OCI-M2 (cell line): ENCODE measurements around the gene DPF1.
"Not testable (repeated sequence)": the region's sequence is repeated elsewhere in the genome, so short reads cannot be mapped to it uniquely, and the experiment has no call there.

Experiments
- DNase-seq: peaks from one replicate; lab custom pipeline; 2025; ENCODE audit not compliant: unreplicated experiment; lab: John Stamatoyannopoulos, UW

The DPF1 gene

DNA sequence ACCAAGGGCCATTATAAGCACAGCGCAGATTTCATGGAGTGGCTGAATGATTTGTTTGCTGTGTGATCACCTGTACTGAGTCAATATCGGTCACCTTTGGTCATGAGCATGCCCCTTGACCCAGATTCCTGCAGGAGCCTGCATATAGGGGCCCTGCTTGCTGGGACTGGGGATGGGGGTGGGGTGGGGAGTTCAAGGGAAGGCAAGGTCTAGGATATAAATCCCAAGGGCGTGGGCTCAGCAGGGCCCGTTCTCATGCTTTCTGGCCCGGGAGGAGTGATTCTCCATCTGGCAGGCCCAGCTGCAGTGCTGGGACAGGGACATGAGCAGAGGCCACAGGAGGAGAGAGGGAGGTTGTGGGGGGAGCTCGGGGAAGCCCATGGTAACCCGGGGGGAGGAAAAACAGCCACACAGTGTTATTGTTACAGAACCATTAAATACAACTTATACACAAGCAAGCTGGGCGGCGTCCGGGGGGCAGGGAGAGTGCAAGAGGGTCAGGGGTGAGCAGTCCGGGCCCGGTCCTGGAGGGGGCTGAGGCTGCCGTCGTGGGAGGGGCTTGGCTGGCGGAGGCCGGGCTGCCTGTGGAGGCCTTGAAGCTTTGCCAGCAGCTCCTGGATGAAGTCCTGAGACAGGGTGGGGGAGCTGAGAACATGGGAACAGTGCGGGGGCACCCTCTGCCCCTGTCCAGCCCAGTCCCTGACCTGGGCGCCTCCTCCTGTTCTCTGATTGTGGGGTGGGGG lies 27.0 kb upstream of the DPF1 start:
- DNase-seq: no peak

DNA sequence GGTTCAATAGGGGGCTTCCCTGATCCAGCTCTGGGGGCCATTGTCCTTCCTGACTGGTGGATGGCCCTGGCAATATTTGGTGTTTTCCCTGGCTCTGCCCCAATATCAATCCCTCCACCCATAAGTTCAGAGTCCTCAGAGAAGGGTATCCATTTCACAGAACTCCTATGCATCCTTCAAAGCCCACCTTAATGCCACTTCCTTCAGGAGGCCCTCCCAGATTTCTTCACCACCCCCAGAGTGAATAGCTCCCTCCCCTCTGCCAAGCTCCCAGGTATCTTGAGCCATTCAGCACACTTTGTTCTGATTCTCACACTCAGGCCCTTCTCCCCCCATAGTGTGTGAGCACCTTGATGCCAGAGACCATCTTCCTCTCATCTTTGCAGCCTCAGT lies 26.4 kb upstream of the DPF1 start:
- no peak for DNase-seq

DNA sequence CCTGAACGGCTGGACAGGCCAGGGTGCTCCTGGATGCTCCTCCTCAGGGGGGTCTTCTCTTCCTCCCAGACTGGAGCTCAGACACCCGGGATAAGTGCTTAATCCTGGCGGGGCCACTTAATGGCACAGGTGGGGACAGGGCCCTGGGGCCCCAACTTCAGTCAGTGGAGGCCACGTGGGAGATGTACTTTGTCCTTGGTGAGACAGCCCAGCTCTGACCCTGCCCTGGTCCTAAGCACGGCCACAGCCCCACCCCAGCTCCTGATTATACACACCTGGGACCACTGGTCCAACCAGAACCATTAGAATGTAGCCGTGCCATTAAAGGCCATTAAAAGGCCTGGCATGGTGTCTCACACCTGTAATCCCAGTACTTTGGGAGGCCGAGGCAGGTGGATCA lies 24.4 kb upstream of the DPF1 start:
- no peak for DNase-seq

- DNase-seq: no peak
Measured at GRCh38 chr19:38247734-38248268, 23.8 kb upstream of the DPF1 start.

GRCh38 chr19:38247126-38247525 lies 23.1 kb upstream of the DPF1 start:
- no peak for DNase-seq

GRCh38 chr19:38245826-38246498 lies 21.9 kb upstream of the DPF1 start:
- DNase-seq: no peak

GRCh38 chr19:38243279-38243673 lies 19.3 kb upstream of the DPF1 start:
- DNase-seq: no peak

- DNase-seq: no peak
Measured at GRCh38 chr19:38239816-38240215, 15.8 kb upstream of the DPF1 start.

- DNase-seq: no peak
Measured at GRCh38 chr19:38234615-38235014, 10.6 kb upstream of the DPF1 start.

GRCh38 chr19:38233740-38234251 lies 9.8 kb upstream of the DPF1 start:
- DNase-seq: peak; percentile 94

- no peak for DNase-seq
Measured at GRCh38 chr19:38231918-38232317, 7.9 kb upstream of the DPF1 start.

- DNase-seq: not testable (repeated sequence)
Measured at GRCh38 chr19:38230506-38231133, 6.6 kb upstream of the DPF1 start.

DNA sequence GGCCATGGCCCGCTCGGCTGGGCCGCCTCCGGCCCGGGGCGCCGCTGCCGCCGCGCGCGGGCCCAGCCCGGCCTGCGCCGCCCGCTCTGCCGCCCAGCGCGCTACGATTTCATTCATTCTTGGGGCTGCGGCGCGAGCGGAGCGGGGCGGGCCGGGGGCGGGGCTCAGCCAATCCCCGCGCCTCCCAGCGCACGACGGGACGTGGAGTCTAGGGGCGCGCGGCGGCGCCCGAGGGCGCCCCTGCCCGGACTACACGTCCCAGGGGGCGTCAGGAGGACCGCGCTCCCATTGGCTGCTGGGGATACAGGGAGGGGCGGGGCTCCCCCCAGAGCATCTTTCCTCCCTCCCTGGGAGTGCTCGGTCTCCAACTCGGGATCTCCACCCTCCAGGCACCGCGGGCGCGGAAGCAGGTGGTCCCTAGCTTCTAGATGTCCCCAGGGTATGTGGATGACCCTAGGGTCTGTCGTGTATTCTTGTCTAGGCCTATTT lies 5.6 kb upstream of the DPF1 start:
- DNase-seq: peak; percentile 78

DNA sequence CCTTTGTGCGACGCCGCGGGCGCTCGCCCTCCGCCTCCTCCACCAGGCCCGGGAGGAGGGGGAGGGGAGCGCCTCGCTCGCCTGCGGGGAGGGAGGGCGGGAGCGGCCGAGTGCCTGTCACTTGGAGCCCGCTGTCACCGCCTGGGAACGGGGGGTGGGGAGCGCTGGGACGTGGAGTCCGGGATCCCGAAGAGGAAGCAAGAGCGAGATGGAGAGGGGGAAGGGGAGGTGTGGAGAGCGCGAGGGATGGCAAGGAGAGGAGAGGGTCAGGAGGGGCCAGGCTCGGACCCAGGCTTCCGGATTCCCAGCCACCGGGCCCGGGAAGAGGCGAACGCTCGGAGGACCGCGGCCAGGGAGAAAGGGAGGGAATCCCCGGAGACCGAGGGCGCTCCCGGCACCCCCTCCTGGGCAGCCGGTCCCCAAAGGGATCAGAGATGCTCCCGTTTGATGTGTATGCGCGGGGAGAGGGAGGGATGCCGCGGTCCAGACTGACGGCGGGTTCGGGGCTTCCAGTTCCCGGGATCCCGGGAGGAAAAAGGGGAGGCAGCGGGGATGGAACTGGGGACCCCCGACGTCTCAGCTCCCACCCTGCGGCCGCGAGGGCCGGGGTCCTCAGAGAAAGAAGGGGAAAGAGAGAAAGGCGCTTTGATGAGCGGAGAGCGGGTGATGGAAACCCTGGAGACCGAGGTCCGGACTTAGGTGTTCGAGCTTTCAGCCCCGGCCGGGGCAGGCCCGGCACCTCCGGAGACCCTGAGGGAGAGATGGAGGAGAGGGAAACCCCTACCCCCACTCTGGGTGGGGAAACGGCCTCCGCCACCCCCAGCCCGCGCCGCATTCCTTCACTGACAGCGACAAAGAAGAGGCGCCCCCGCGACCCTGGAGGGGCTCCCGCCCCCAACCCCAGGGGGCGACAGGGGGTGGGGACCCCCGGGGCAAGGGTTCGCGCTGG lies 4.7 kb upstream of the DPF1 start:
- no peak for DNase-seq

- DNase-seq: no peak
Measured at GRCh38 chr19:38228005-38228377, 4.0 kb upstream of the DPF1 start.

GRCh38 chr19:38227287-38228004 lies 3.4 kb upstream of the DPF1 start:
- no peak for DNase-seq

- DNase-seq: not testable (repeated sequence)
Measured at GRCh38 chr19:38224863-38225218, 819 bp upstream of the DPF1 start.

- DNase-seq: no peak
Measured at GRCh38 chr19:38223617-38224013, 407 bp downstream of the DPF1 start.

- no peak for DNase-seq
Measured at GRCh38 chr19:38223119-38223523, 901 bp downstream of the DPF1 start.
